HL-60 (cell line): ENCODE data around the gene EVA1C.

Experiments
- CTCF ChIP-seq: IDR thresholded peaks from one replicate; pipeline ENCODE4 v1.5.1; 2011; ENCODE audit warnings: low read length, control low read depth, inconsistent platforms; ENCODE audit not compliant: insufficient read depth
- POLR2AphosphoS5 ChIP-seq: IDR thresholded peaks from 2 replicates; pipeline ENCODE4 v1.6.1; 2012; ENCODE audit warnings: low read depth

GRCh38 chr21:32378956-32379355 is 33.5 kb upstream of the EVA1C start:
- TF ChIP-seq CTCF, result no peak
- TF ChIP-seq POLR2AphosphoS5, result no peak
